IPS-18a (cell line): ENCODE data around the gene OTOGL.
"Not testable (repeated sequence)": the region's sequence is repeated elsewhere in the genome, so short reads cannot be mapped to it uniquely, and the experiment has no call there.

ENCODE experiments used
- H3K27ac ChIP-seq: one replicate; pipeline ENCODE4 v1.5.1; 2013; ENCODE audit warnings: low read length
- H3K27me3 ChIP-seq: one replicate; pipeline ENCODE4 v1.6.1; 2013; ENCODE audit warnings: mild to moderate bottlenecking, low read length; ENCODE audit not compliant: control insufficient read depth, insufficient read depth
- H3K36me3 ChIP-seq: one replicate; pipeline ENCODE4 v1.6.1; 2013; ENCODE audit warnings: low read depth, low read length; ENCODE audit not compliant: control insufficient read depth
- H3K4me1 ChIP-seq: one replicate; pipeline ENCODE4 v1.6.1; 2013; ENCODE audit warnings: low read depth, low read length; ENCODE audit not compliant: control insufficient read depth
- H3K4me3 ChIP-seq: one replicate; pipeline ENCODE4 v1.5.1; 2013; ENCODE audit warnings: low read length
- H3K9ac ChIP-seq: one replicate; pipeline ENCODE4 v1.6.1; 2013; ENCODE audit warnings: mild to moderate bottlenecking, low read length, moderate library complexity
- H3K9me3 ChIP-seq: one replicate; pipeline ENCODE4 v1.6.1; 2013; ENCODE audit warnings: low read depth, low read length; ENCODE audit not compliant: control insufficient read depth

The OTOGL gene

GRCh38 chr12:80293347-80293746 is 194.0 kb downstream of the OTOGL start:
- Histone ChIP-seq H3K9ac (no peak overlapping the region), H3K4me3 (no peak overlapping the region), H3K27ac (no peak overlapping the region), H3K4me1 (no peaks in the 10 kb centered on the region), H3K9me3 (no peaks in the 10 kb centered on the region), H3K36me3 (no peaks in the 10 kb centered on the region), H3K27me3 (no peaks in the 10 kb centered on the region)

DNA sequence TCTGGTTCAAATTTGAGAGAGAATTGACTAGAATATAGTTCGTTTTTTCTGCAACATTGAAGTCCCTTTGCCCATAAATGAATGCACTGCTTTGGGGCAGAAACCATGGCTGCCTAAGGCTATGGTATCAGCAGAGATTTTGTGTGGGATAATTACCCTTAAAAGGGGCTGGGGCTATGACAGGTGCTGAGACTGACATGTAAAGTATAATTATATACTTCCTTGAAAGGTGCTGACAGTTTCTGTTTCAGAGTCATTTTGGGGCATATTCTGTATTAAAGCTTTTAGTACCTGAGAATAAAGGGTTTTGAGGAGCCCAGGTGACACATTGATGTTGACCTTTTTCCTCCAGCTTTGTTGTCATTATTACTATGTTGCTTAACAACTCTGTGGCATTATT is 194.4 kb downstream of the OTOGL start:
- no peaks in the 10 kb centered on the region for H3K9me3 ChIP-seq
- H3K4me1 ChIP-seq = no peaks in the 10 kb centered on the region
- no peaks in the 10 kb centered on the region for H3K36me3 ChIP-seq
- H3K4me3 ChIP-seq = no peak overlapping the region
- no peak overlapping the region for H3K9ac ChIP-seq
- H3K27ac ChIP-seq = no peak overlapping the region
- H3K27me3 ChIP-seq = no peaks in the 10 kb centered on the region

DNA sequence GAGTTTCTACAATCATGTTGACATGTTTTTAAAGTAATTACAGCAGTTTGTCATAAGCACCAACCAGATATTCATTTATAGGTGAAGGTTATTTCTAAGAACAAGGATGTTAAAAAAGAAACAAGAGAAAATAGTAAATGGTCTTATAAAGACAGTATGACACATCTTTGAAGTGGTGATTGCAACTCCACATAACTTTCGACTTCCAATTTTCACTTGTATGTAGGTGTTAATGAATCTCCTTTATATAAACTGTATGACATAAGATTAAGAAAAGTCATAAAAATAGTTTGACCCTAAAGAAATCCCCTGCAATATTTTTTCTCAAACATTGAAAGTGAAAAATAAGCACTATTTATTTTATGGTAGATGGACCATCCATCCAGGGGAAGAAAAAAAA is 199.9 kb downstream of the OTOGL start:
- no peak overlapping the region for H3K4me3 ChIP-seq
- H3K27ac ChIP-seq = no peak overlapping the region
- no peaks in the 10 kb centered on the region for H3K36me3 ChIP-seq
- no peaks in the 10 kb centered on the region for H3K9me3 ChIP-seq
- H3K9ac ChIP-seq = no peak overlapping the region
- H3K27me3 ChIP-seq = no peaks in the 10 kb centered on the region
- no peaks in the 10 kb centered on the region for H3K4me1 ChIP-seq

- Histone ChIP-seq H3K27ac (no peak overlapping the region), H3K4me1 (no peaks in the 10 kb centered on the region), H3K36me3 (no peaks in the 10 kb centered on the region), H3K9ac (no peak overlapping the region), H3K4me3 (no peak overlapping the region), H3K9me3 (no peaks in the 10 kb centered on the region), H3K27me3 (no peaks in the 10 kb centered on the region)
These were observed 200.6 kb downstream of the OTOGL start for GRCh38 chr12:80299976-80300375.

DNA sequence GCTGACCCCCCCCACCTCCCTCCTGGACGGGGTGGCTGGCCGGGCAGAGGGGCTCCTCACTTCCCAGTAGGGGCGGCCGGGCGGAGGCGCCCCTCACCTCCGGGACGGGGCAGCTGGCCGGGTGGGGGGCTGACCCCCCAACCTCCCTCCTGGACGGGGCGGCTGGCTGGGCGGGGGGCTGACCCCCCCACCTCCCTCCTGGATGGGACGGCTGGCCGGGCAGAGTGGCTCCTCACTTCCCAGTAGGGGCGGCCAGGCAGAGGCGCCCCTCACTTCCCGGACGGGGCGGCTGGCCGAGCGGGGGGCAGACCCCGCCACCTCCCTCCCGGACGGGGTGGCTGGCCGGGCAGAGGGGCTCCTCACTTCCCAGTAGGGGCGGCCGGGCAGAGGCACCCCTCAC is 208.1 kb downstream of the OTOGL start:
- not testable (repeated sequence) for H3K4me1 ChIP-seq, H3K4me3 ChIP-seq, H3K36me3 ChIP-seq, H3K9ac ChIP-seq, H3K27me3 ChIP-seq, H3K27ac ChIP-seq, H3K9me3 ChIP-seq

GRCh38 chr12:80313209-80313608 is 213.9 kb downstream of the OTOGL start:
- Histone ChIP-seq H3K9me3 (no peaks in the 10 kb centered on the region), H3K27me3 (no peaks in the 10 kb centered on the region), H3K4me3 (no peak overlapping the region), H3K4me1 (peaks cover 13% of the 10 kb centered on the region), H3K9ac (no peak overlapping the region), H3K27ac (no peak overlapping the region), H3K36me3 (no peaks in the 10 kb centered on the region)

DNA sequence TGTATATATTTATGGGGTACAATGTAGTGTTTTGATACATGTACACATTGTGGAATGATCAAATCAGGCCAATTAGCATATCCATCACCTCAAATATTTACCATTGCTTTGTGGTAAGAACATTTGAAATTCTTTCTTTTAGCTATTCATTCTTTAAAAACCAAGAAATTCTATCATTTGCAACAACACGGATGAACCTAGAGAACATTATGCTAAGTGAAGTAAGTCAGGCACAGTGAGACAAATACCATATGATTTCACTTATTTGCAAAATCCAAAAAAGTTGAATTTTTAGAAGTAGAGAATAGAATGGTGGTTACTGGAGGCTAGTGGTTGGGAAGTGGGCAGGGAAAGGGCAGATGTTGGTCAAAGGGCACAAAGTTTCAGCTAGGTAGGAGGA is 215.4 kb downstream of the OTOGL start:
- no peaks in the 10 kb centered on the region for H3K27me3 ChIP-seq
- H3K4me3 ChIP-seq = no peak overlapping the region
- no peaks in the 10 kb centered on the region for H3K9me3 ChIP-seq
- peaks cover 15% of the 10 kb centered on the region for H3K4me1 ChIP-seq
- H3K9ac ChIP-seq = no peak overlapping the region
- H3K27ac ChIP-seq = no peak overlapping the region
- H3K36me3 ChIP-seq = no peaks in the 10 kb centered on the region

GRCh38 chr12:80316222-80316621 is 216.9 kb downstream of the OTOGL start:
- H3K36me3 ChIP-seq = no peaks in the 10 kb centered on the region
- H3K27ac ChIP-seq = no peak overlapping the region
- peaks cover 30% of the 10 kb centered on the region for H3K4me1 ChIP-seq
- no peak overlapping the region for H3K4me3 ChIP-seq
- H3K9me3 ChIP-seq = no peaks in the 10 kb centered on the region
- no peak overlapping the region for H3K9ac ChIP-seq
- no peaks in the 10 kb centered on the region for H3K27me3 ChIP-seq

- Histone ChIP-seq H3K4me3 (peak overlapping the region; percentile 27), H3K27me3 (no peaks in the 10 kb centered on the region), H3K9ac (no peak overlapping the region), H3K4me1 (peaks cover 36% of the 10 kb centered on the region), H3K36me3 (no peaks in the 10 kb centered on the region), H3K27ac (no peak overlapping the region), H3K9me3 (no peaks in the 10 kb centered on the region)
These were observed 218.0 kb downstream of the OTOGL start for GRCh38 chr12:80317307-80317706.

- H3K9ac ChIP-seq = no peak overlapping the region
- H3K9me3 ChIP-seq = no peaks in the 10 kb centered on the region
- H3K4me1 ChIP-seq = peaks cover 36% of the 10 kb centered on the region
- H3K36me3 ChIP-seq = no peaks in the 10 kb centered on the region
- no peak overlapping the region for H3K4me3 ChIP-seq
- H3K27ac ChIP-seq = no peak overlapping the region
- H3K27me3 ChIP-seq = no peaks in the 10 kb centered on the region
These were observed 218.6 kb downstream of the OTOGL start for GRCh38 chr12:80317899-80318298.

DNA sequence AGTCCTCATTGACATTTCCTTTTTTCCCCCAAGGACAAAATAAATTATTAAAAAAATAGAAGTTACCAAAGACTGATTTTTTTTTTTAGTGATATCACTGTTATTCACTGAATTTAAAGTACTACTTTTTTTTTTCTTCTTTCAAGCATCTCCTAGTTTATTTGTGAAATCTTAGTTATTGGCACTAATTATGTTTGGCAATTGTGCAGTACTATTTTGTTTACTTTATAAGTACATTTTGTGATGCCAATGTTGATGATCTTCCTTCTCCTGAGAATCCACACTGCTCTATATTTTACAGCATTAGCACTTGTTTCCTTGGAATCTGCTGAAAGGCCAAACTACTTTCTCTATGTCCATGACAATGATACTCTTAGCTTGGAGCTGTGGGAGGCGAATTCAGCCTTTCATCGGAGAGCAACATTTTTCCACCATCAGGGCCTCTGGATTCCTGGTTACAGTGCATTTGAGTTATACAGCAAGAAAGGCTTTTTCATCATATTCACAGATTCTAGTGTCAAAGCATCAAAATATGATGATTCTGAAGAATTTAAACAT is 220.9 kb downstream of the OTOGL start:
- peaks cover 36% of the 10 kb centered on the region for H3K4me1 ChIP-seq
- peak overlapping the region; percentile 37 for H3K4me3 ChIP-seq
- H3K9me3 ChIP-seq = no peaks in the 10 kb centered on the region
- H3K27me3 ChIP-seq = no peaks in the 10 kb centered on the region
- no peak overlapping the region for H3K9ac ChIP-seq
- H3K27ac ChIP-seq = peak overlapping the region; percentile 37
- H3K36me3 ChIP-seq = no peaks in the 10 kb centered on the region

GRCh38 chr12:80321653-80322052 is 222.3 kb downstream of the OTOGL start:
- H3K4me1 ChIP-seq = peaks cover 36% of the 10 kb centered on the region
- no peaks in the 10 kb centered on the region for H3K27me3 ChIP-seq
- H3K9me3 ChIP-seq = no peaks in the 10 kb centered on the region
- no peak overlapping the region for H3K9ac ChIP-seq
- H3K36me3 ChIP-seq = no peaks in the 10 kb centered on the region
- no peak overlapping the region for H3K27ac ChIP-seq
- H3K4me3 ChIP-seq = no peak overlapping the region
